PFSK-1 (cell line): Measurements from ENCODE around the gene ADRB2.

Experiments used
- FOXP2 ChIP-seq: optimal IDR thresholded peaks from 2 replicates; pipeline ENCODE3; 2011; ENCODE audit warnings: borderline replicate concordance, control low read depth, inconsistent platforms; ENCODE audit not compliant: insufficient read depth; ENCODE audit errors: extremely low read length, extremely low read depth
- POLR2AphosphoS5 ChIP-seq: IDR thresholded peaks from 2 replicates; pipeline ENCODE4 v1.6.1; 2012; ENCODE audit warnings: low read depth, mild to moderate bottlenecking, control low read depth, low read length, moderate library complexity
- SIN3A ChIP-seq: IDR thresholded peaks from 2 replicates; pipeline ENCODE4 v1.6.1; 2012; ENCODE audit warnings: mild to moderate bottlenecking, low read length, moderate library complexity, borderline replicate concordance; ENCODE audit not compliant: insufficient read depth
- TAF1 ChIP-seq: IDR thresholded peaks from 2 replicates; pipeline ENCODE4 v1.6.1; 2012; ENCODE audit warnings: low read length, control low read depth, borderline replicate concordance; ENCODE audit not compliant: insufficient read depth
- TF ChIP-seq, protein P1 (sequence below), 2 experiments: IDR thresholded peaks; 2 replicates each; pipeline versions ENCODE4 v1.6.1 to v1.8.0; 2011 to 2012; ENCODE audit warnings: low read depth in 2 of 2, low read length in 2 of 2, control low read depth in 1 of 2, inconsistent platforms in 1 of 2, mild to moderate bottlenecking in 1 of 2, moderate library complexity in 1 of 2; ENCODE audit not compliant: insufficient read depth in 1 of 2

DNA sequence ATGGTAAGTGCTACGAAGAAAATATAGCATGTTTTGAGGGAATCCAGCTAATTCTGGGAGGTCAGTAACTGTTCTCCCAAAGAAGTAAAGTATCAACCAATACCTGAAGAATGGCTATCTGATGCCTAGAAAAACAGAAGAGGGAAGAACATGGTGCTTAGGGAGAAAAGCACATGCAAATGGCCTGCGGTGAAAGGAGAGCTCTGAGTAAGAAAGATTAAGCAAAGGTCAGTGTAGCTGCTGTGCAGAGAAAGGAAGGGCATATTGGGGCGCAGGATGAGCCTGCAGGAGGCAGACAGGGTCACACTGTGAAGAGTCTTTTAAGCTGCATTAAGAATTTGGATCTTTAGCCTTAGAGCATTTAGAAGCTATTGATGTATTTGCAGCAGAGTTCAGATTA is 11.0 kb downstream of the ADRB2 start:
- TF ChIP-seq, protein P1, sequence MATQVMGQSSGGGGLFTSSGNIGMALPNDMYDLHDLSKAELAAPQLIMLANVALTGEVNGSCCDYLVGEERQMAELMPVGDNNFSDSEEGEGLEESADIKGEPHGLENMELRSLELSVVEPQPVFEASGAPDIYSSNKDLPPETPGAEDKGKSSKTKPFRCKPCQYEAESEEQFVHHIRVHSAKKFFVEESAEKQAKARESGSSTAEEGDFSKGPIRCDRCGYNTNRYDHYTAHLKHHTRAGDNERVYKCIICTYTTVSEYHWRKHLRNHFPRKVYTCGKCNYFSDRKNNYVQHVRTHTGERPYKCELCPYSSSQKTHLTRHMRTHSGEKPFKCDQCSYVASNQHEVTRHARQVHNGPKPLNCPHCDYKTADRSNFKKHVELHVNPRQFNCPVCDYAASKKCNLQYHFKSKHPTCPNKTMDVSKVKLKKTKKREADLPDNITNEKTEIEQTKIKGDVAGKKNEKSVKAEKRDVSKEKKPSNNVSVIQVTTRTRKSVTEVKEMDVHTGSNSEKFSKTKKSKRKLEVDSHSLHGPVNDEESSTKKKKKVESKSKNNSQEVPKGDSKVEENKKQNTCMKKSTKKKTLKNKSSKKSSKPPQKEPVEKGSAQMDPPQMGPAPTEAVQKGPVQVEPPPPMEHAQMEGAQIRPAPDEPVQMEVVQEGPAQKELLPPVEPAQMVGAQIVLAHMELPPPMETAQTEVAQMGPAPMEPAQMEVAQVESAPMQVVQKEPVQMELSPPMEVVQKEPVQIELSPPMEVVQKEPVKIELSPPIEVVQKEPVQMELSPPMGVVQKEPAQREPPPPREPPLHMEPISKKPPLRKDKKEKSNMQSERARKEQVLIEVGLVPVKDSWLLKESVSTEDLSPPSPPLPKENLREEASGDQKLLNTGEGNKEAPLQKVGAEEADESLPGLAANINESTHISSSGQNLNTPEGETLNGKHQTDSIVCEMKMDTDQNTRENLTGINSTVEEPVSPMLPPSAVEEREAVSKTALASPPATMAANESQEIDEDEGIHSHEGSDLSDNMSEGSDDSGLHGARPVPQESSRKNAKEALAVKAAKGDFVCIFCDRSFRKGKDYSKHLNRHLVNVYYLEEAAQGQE (IDR thresholded peaks at IDR 0.05; ENCODE audit: insufficient read depth in 1 of 2, low read depth in 2 of 2, low read length in 2 of 2), result no peak
- no peak for TF ChIP-seq TAF1
- no peak for TF ChIP-seq POLR2AphosphoS5
- no peak for TF ChIP-seq SIN3A
- no peak for TF ChIP-seq FOXP2
